H1 (cell line): ENCODE data around the gene FAM98A. TPM values are rescaled to one million over a fixed set of nuclear protein-coding genes. Genes with fewer than 3 reads are reported as not detected.

ENCODE experiments used
- CTCF ChIA-PET: fragments of 300-600 bp; sonication (Branson Sonifier 250); formaldehyde crosslinking; loops from one replicate; lab custom pipeline; 2021; ENCODE audit not compliant: partially characterized antibody; lab: Charles Lee
- POLR2A ChIA-PET: fragments of 300-600 bp; sonication (Branson Sonifier 250); formaldehyde crosslinking; loops from one replicate; lab custom pipeline; 2021; ENCODE audit warnings: inconsistent platforms; ENCODE audit not compliant: partially characterized antibody; lab: Charles Lee
- DNase-seq, 2 experiments: peaks; one replicate each; pipeline versions ENCODE4 v3.0.0 to v3.0.0-alpha.2; 2010 to 2022; ENCODE audit warnings: low spot score in 2 of 2, low read depth in 1 of 2, mixed read lengths in 1 of 2
- FAIRE-seq: peaks from 2 replicates; lab custom pipeline; 2011; peaks lifted over from hg19 to GRCh38; lab: Jason Lieb, UNC
- H2AFZ ChIP-seq: 2 replicates; pipeline ENCODE4 v1.8.1; 2012; ENCODE audit warnings: low read length, inconsistent platforms
- H2AK5ac ChIP-seq: 2 replicates; pipeline ENCODE4 v1.6.1; 2013; ENCODE audit warnings: low read depth, low read length
- H2BK120ac ChIP-seq: replicated peaks from 2 replicates; pipeline ENCODE3; 2013; ENCODE audit warnings: low read depth, low read length, inconsistent platforms
- H2BK12ac ChIP-seq: 2 replicates; pipeline ENCODE4 v1.6.1; 2013; ENCODE audit warnings: low read depth, low read length
- H2BK15ac ChIP-seq: 2 replicates; pipeline ENCODE4 v1.6.1; 2013; ENCODE audit warnings: low read length
- H2BK20ac ChIP-seq: 2 replicates; pipeline ENCODE4 v1.6.1; 2013; ENCODE audit warnings: low read length
- H2BK5ac ChIP-seq: 2 replicates; pipeline ENCODE4 v1.6.1; 2013; ENCODE audit warnings: low read depth, low read length
- H3K14ac ChIP-seq: 2 replicates; pipeline ENCODE4 v1.6.1; 2013; ENCODE audit warnings: inconsistent platforms; ENCODE audit not compliant: insufficient read length
- H3K18ac ChIP-seq: 2 replicates; pipeline ENCODE4 v1.6.1; 2013; ENCODE audit warnings: low read length; ENCODE audit errors: extremely low read depth
- H3K23ac ChIP-seq: 2 replicates; pipeline ENCODE4 v1.6.1; 2013; ENCODE audit warnings: inconsistent platforms; ENCODE audit not compliant: insufficient read length
- H3K23me2 ChIP-seq: 2 replicates; pipeline ENCODE4 v1.6.1; 2013; ENCODE audit warnings: low read depth, low read length
- H3K27ac ChIP-seq: 2 replicates; pipeline ENCODE4 v1.6.1; 2011; ENCODE audit warnings: low read depth, low read length, inconsistent platforms
- H3K27me3 ChIP-seq, 4 experiments: replicated peaks in 1 of 4; 1 replicate in 1 of 4; 2 replicates in 3 of 4; pipeline versions ENCODE4 v1.6.1 to v1.8.1; 2011 to 2013; ENCODE audit warnings: low read length in 3 of 4, mild to moderate bottlenecking in 3 of 4, inconsistent platforms in 2 of 4, mixed read lengths in 2 of 4, moderate library complexity in 1 of 4; ENCODE audit not compliant: control insufficient read depth in 3 of 4, insufficient read depth in 3 of 4; ENCODE audit errors: extremely low read depth in 1 of 4
- H3K36me3 ChIP-seq, 4 experiments: 2 replicates each; pipeline versions ENCODE4 v1.6.1 to v1.8.1; 2011 to 2013; ENCODE audit warnings: mild to moderate bottlenecking in 4 of 4, low read length in 3 of 4, moderate library complexity in 2 of 4, control low read depth in 1 of 4, inconsistent platforms in 1 of 4; ENCODE audit not compliant: insufficient read depth in 4 of 4, control insufficient read depth in 2 of 4
- H3K4ac ChIP-seq: replicated peaks from 2 replicates; pipeline ENCODE3; 2013; ENCODE audit warnings: low read length, low read depth, mixed read lengths, inconsistent platforms; ENCODE audit not compliant: insufficient read length
- H3K4me1 ChIP-seq, 4 experiments: replicated peaks in 1 of 4; 1 replicate in 1 of 4; 2 replicates in 3 of 4; pipeline versions ENCODE4 v1.6.1 to v1.8.1; 2011 to 2013; ENCODE audit warnings: low read length in 3 of 4, inconsistent platforms in 2 of 4, mixed read lengths in 1 of 4; ENCODE audit not compliant: insufficient read depth in 4 of 4, control insufficient read depth in 3 of 4
- H3K4me2 ChIP-seq, 2 experiments: 2 replicates each; pipeline versions ENCODE4 v1.6.1 to v1.8.1; 2011 to 2013; ENCODE audit warnings: low read depth in 2 of 2, low read length in 2 of 2, control low read depth in 1 of 2, inconsistent platforms in 1 of 2, mild to moderate bottlenecking in 1 of 2; ENCODE audit not compliant: insufficient read depth in 1 of 2
- H3K4me3 ChIP-seq, 4 experiments: fragments of 200-600, 300-600 bp in 1 of 4; sonication (generic), shearing (Covaris generic), sonication (Bioruptor Twin) in 1 of 4; 2 replicates each; pipeline versions ENCODE4 v1.5.1 to v1.8.1; 2011 to 2016; ENCODE audit warnings: low read length in 4 of 4, low read depth in 3 of 4, control low read depth in 2 of 4, inconsistent platforms in 2 of 4, mild to moderate bottlenecking in 2 of 4, mixed read lengths in 1 of 4, moderate library complexity in 1 of 4; ENCODE audit not compliant: insufficient read depth in 2 of 4; ENCODE audit errors: extremely low read depth in 1 of 4
- H3K56ac ChIP-seq: replicated peaks from 2 replicates; pipeline ENCODE3; 2013; ENCODE audit warnings: low read depth, mild to moderate bottlenecking, mixed read lengths, low read length, inconsistent platforms; ENCODE audit not compliant: insufficient read length
- H3K79me1 ChIP-seq: 2 replicates; pipeline ENCODE4 v1.6.1; 2013; ENCODE audit warnings: low read depth, low read length, control low read depth
- H3K79me2 ChIP-seq, 2 experiments: 2 replicates each; pipeline versions ENCODE4 v1.6.1 to v1.8.1; 2012 to 2013; ENCODE audit warnings: low read length in 2 of 2, mild to moderate bottlenecking in 2 of 2, inconsistent platforms in 1 of 2; ENCODE audit not compliant: insufficient read depth in 2 of 2, control insufficient read depth in 1 of 2
- H3K9ac ChIP-seq, 4 experiments: replicated peaks in 1 of 4; 1 replicate in 1 of 4; 2 replicates in 3 of 4; pipeline versions ENCODE4 v1.6.1 to v1.8.1; 2011 to 2013; ENCODE audit warnings: low read depth in 3 of 4, low read length in 3 of 4, control low read depth in 2 of 4, mild to moderate bottlenecking in 2 of 4, moderate library complexity in 2 of 4, inconsistent platforms in 1 of 4; ENCODE audit errors: extremely low read depth in 1 of 4
- H3K9me3 ChIP-seq, 2 experiments: 2 replicates each; pipeline versions ENCODE4 v1.6.1 to v1.8.1; 2012 to 2013; ENCODE audit warnings: mild to moderate bottlenecking in 2 of 2, moderate library complexity in 2 of 2, control low read depth in 1 of 2, inconsistent platforms in 1 of 2, low read depth in 1 of 2, low read length in 1 of 2, mixed read lengths in 1 of 2; ENCODE audit not compliant: insufficient read depth in 2 of 2
- H4K20me1 ChIP-seq, 2 experiments: replicated peaks in 1 of 2; 2 replicates each; pipeline versions ENCODE3 to v1.8.1; 2011 to 2013; ENCODE audit warnings: inconsistent platforms in 2 of 2, low read length in 2 of 2, mild to moderate bottlenecking in 1 of 2; ENCODE audit not compliant: insufficient read depth in 2 of 2, control insufficient read depth in 1 of 2
- H4K5ac ChIP-seq: 2 replicates; pipeline ENCODE4 v1.6.1; 2013; ENCODE audit warnings: low read length, low read depth, mixed read lengths, inconsistent platforms; ENCODE audit not compliant: insufficient read length
- H4K8ac ChIP-seq: 2 replicates; pipeline ENCODE4 v1.8.0; 2013; ENCODE audit warnings: mild to moderate bottlenecking, moderate library complexity, low read length, inconsistent platforms; ENCODE audit not compliant: insufficient read depth; ENCODE audit errors: extremely low read depth
- H4K91ac ChIP-seq: replicated peaks from 2 replicates; pipeline ENCODE3; 2013; ENCODE audit warnings: low read length, mixed read lengths, inconsistent platforms; ENCODE audit not compliant: insufficient read length
- BRCA1 ChIP-seq: IDR thresholded peaks from 2 replicates; pipeline ENCODE4 v1.6.1; 2012; ENCODE audit warnings: low read depth, low read length, improper control_type of control experiment
- CBX5 ChIP-seq: fragments of 300-800, 300-1000 bp; sonication (generic); IDR thresholded peaks from 2 replicates; pipeline ENCODE4 v1.7.1; 2016; ENCODE audit warnings: antibody characterized with exemption, low read length, low read depth
- CEBPB ChIP-seq: IDR thresholded peaks from 2 replicates; pipeline ENCODE4 v1.6.1; 2012; ENCODE audit warnings: low read depth, low read length
- CTBP2 ChIP-seq: IDR thresholded peaks from 2 replicates; pipeline ENCODE4 v1.7.0; 2011; ENCODE audit warnings: borderline replicate concordance, mild to moderate bottlenecking, moderate library complexity, mixed read lengths, low read length; ENCODE audit not compliant: insufficient read depth, insufficient read length
- GTF2F1 ChIP-seq: IDR thresholded peaks from 2 replicates; pipeline ENCODE4 v1.6.1; 2012; ENCODE audit warnings: low read depth, low read length, improper control_type of control experiment, borderline replicate concordance
- JUN ChIP-seq: IDR thresholded peaks from 2 replicates; pipeline ENCODE4 v1.6.1; 2011; ENCODE audit warnings: low read depth, mild to moderate bottlenecking, improper control_type of control experiment, low read length
- JUND ChIP-seq: IDR thresholded peaks from 2 replicates; pipeline ENCODE4 v1.6.1; 2011; ENCODE audit warnings: mild to moderate bottlenecking, improper control_type of control experiment, low read length
- KDM4A ChIP-seq: IDR thresholded peaks from one replicate; pipeline ENCODE4 v1.7.1; 2012; ENCODE audit warnings: low read depth, mild to moderate bottlenecking, moderate library complexity, low read length, inconsistent platforms; ENCODE audit not compliant: severe bottlenecking
- POLR2AphosphoS5 ChIP-seq: IDR thresholded peaks from 2 replicates; pipeline ENCODE4 v1.6.1; 2011; ENCODE audit warnings: low read depth, low read length
- RAD21 ChIP-seq, 2 experiments: IDR thresholded peaks in 1 of 2; conservative IDR thresholded peaks in 1 of 2; 2 replicates each; pipeline ENCODE4 v1.6.1; 2011; ENCODE audit warnings: low read depth in 2 of 2, low read length in 2 of 2, improper control_type of control experiment in 1 of 2, inconsistent platforms in 1 of 2, mild to moderate bottlenecking in 1 of 2, moderate library complexity in 1 of 2
- RFX5 ChIP-seq: IDR thresholded peaks from 2 replicates; pipeline ENCODE4 v1.6.1; 2011; ENCODE audit warnings: low read depth, low read length, improper control_type of control experiment, borderline replicate concordance
- RXRA ChIP-seq: IDR thresholded peaks from 2 replicates; pipeline ENCODE4 v1.6.1; 2011; ENCODE audit warnings: low read depth, mild to moderate bottlenecking, low read length, moderate library complexity; ENCODE audit not compliant: insufficient read depth
- SP4 ChIP-seq: IDR thresholded peaks from 2 replicates; pipeline ENCODE4 v1.6.1; 2012; ENCODE audit warnings: low read length, inconsistent platforms
- TAF7 ChIP-seq: optimal IDR thresholded peaks from 2 replicates; pipeline ENCODE3; 2011; ENCODE audit warnings: low read depth, mild to moderate bottlenecking, inconsistent platforms, low read length, moderate library complexity, borderline replicate concordance
- polyA plus RNA-seq, 7 experiments: library from polyadenylated mRNA; depleted of rRNA in 3 of 7; stranded (reverse) in 5 of 7; unstranded in 2 of 7; fragments of >200 nt in 5 of 7; fragments of 200-250 nt in 2 of 7; gene quantifications; 1 replicate in 5 of 7; 2 replicates in 1 of 7; 4 replicates in 1 of 7; pipeline versions ENCODE4 v1.2.1 to v1.2.3, GENCODE V29; 2011 to 2013; ENCODE audit warnings: missing spikeins in 2 of 7, mixed read lengths in 2 of 7
- total RNA-seq: library from RNA; stranded (reverse); fragmentation: NEBNext Ultra II Directional; extraction: Animal tissue kit (Norgen Biotek cat#: 25700); gene quantifications from 2 replicates; pipeline ENCODE4 v1.2.1, GENCODE V29; 2021

The FAM98A gene
- total and polyA plus RNA-seq, 2 of the 8 experiments (the other 6 are each of a cell fraction or from before 2014, with no cell fraction given), result 53.2 to 103 TPM

GRCh38 chr2:33614190-33614589, 15.1 kb upstream of the FAM98A start:
- H3K14ac ChIP-seq, result no peak overlapping the region
- no peak overlapping the region for H4K91ac ChIP-seq
- ChIA-PET CTCF (no interaction called here), POLR2A (interaction anchor here (1.7 kb wide), 1 partner anchor 15 kb away, joined by 8 read pairs; the partner anchor contains the start of gene FAM98A)
- H2BK15ac ChIP-seq, result no peak overlapping the region
- no peak overlapping the region for H4K5ac ChIP-seq
- H3K27ac ChIP-seq, result no peak overlapping the region
- H3K9ac ChIP-seq, result no peak overlapping the region
- no peak overlapping the region; a peak in 1 of 8 replicates for H3K4me3 ChIP-seq
- H3K79me2 ChIP-seq, result peaks cover 0 to 10% of the 10 kb centered on the region in 2 experiments; a peak in 1 of 4 replicates
- H4K8ac ChIP-seq, result no peak overlapping the region
- H2BK120ac ChIP-seq, result peak overlapping the region; percentile 83
- H3K23me2 ChIP-seq, result no peaks in the 10 kb centered on the region
- H4K20me1 ChIP-seq, result no peaks in the 10 kb centered on the region
- no peak overlapping the region for H3K23ac ChIP-seq
- peak overlapping the region in 1 of 2 experiments; percentile 23; a peak in 1 of 4 replicates for H3K4me2 ChIP-seq
- no peaks in the 10 kb centered on the region for H3K27me3 ChIP-seq
- no peak overlapping the region for H3K56ac ChIP-seq
- FAIRE-seq (peak; percentile 24), DNase-seq (no peak)
- peaks cover 0 to 8% (median 1%) of the 10 kb centered on the region in 4 experiments; a peak in 2 of 7 replicates for H3K4me1 ChIP-seq
- peaks cover 0 to 49% (median 23%) of the 10 kb centered on the region in 4 experiments; a peak in 6 of 8 replicates for H3K36me3 ChIP-seq
- 0 out of 2 replicates have a peak overlapping the region, but pooled peaks have one; percentile 26 for H2BK5ac ChIP-seq
- H2BK12ac ChIP-seq, result no peak overlapping the region
- H3K79me1 ChIP-seq, result no peaks in the 10 kb centered on the region; the same call in 1 of the 2 replicates
- H2AFZ ChIP-seq, result no peak overlapping the region
- H2BK20ac ChIP-seq, result no peak overlapping the region
- H3K18ac ChIP-seq, result no peak overlapping the region
- H2AK5ac ChIP-seq, result no peak overlapping the region
- H3K4ac ChIP-seq, result no peak overlapping the region
- peaks cover 33 to 43% of the 10 kb centered on the region in 2 experiments for H3K9me3 ChIP-seq
- TF ChIP-seq BRCA1, result no peak
- TF ChIP-seq RXRA, result no peak
- no peak for TF ChIP-seq RFX5
- TF ChIP-seq CEBPB, result no peak
- TF ChIP-seq KDM4A, result no peak
- TF ChIP-seq TAF7, result no peak
- no peak for TF ChIP-seq CBX5
- no peak for TF ChIP-seq JUN
- no peak for TF ChIP-seq CTBP2
- TF ChIP-seq JUND, result no peak
- no peak for TF ChIP-seq POLR2AphosphoS5
- no peak for TF ChIP-seq SP4
- no peak for TF ChIP-seq RAD21 (IDR thresholded peaks at IDR 0.05 in 1 of 2, conservative IDR thresholded peaks at IDR 0.05 in 1 of 2; ENCODE audit: low read depth in 2 of 2, low read length in 2 of 2)
- no peak for TF ChIP-seq GTF2F1
